ENCODE measurements around the gene PWP2.
"Not testable (repeated sequence)": the region's sequence is repeated elsewhere in the genome, so short reads cannot be mapped to it uniquely, and the experiment has no call there.

Gene PWP2

GRCh38 chr21:44175189-44175588 is 68.0 kb downstream of the PWP2 start:
- H3K4me1 ChIP-seq (ENCODE audit: control insufficient read depth in 2 of 2, insufficient read depth in 2 of 2, low read length in 2 of 2); H3K27ac ChIP-seq (ENCODE audit: low read depth in 2 of 2, low read length in 2 of 2); H3K36me3 ChIP-seq (ENCODE audit: control insufficient read depth in 2 of 2, insufficient read depth in 2 of 2, low read length in 2 of 2); H3K27me3 ChIP-seq (ENCODE audit: control insufficient read depth in 2 of 2, insufficient read depth in 2 of 2, low read length in 2 of 2); H3K4me3 ChIP-seq (ENCODE audit: low read length in 2 of 2); H3K9me3 ChIP-seq (ENCODE audit: control insufficient read depth in 2 of 2, low read length in 2 of 2); H3K9ac ChIP-seq (ENCODE audit: low read depth in 1 of 2, low read length in 2 of 2): not testable (repeated sequence)

- not testable (repeated sequence) for H3K9me3 ChIP-seq (ENCODE audit: control insufficient read depth in 2 of 2, low read length in 2 of 2); H3K36me3 ChIP-seq (ENCODE audit: control insufficient read depth in 2 of 2, insufficient read depth in 2 of 2, low read length in 2 of 2); H3K27me3 ChIP-seq (ENCODE audit: control insufficient read depth in 2 of 2, insufficient read depth in 2 of 2, low read length in 2 of 2); H3K4me3 ChIP-seq (ENCODE audit: low read length in 2 of 2); H3K27ac ChIP-seq (ENCODE audit: low read depth in 2 of 2, low read length in 2 of 2); H3K9ac ChIP-seq (ENCODE audit: low read depth in 1 of 2, low read length in 2 of 2); H3K4me1 ChIP-seq (ENCODE audit: control insufficient read depth in 2 of 2, insufficient read depth in 2 of 2, low read length in 2 of 2)
Observed at GRCh38 chr21:44176127-44176526, 68.9 kb downstream of the PWP2 start.

All from mucosa of rectum (tissue), 2 donors.